Retinal pigment epithelial cell (primary cell): ENCODE measurements around the gene IARS1.

Experiments used
- DNase-seq: peaks from one replicate; pipeline ENCODE4 v3.0.0-alpha.2; 2010; ENCODE audit warnings: low read depth
- H3K4me3 ChIP-seq: 2 replicates; pipeline ENCODE4 v1.5.1; 2011; ENCODE audit warnings: mild to moderate bottlenecking, low read length, control low read depth, moderate library complexity
- CTCF ChIP-seq: conservative IDR thresholded peaks from 2 replicates; pipeline ENCODE4 v1.5.1; 2011; ENCODE audit warnings: low read depth, low read length, control low read depth, inconsistent platforms

IARS1 gene

GRCh38 chr9:92293452-92294296 is at the start of gene IARS1:
IARS1 (minus strand) TSS chr9:92293697; CDS start chr9:92289419, 4,278 bp downstream.
- TF ChIP-seq CTCF: peak; percentile 44
- peak within 1 kb of the TSS; percentile 96 for H3K4me3 ChIP-seq
- DNase-seq: peak; percentile 90

DNA sequence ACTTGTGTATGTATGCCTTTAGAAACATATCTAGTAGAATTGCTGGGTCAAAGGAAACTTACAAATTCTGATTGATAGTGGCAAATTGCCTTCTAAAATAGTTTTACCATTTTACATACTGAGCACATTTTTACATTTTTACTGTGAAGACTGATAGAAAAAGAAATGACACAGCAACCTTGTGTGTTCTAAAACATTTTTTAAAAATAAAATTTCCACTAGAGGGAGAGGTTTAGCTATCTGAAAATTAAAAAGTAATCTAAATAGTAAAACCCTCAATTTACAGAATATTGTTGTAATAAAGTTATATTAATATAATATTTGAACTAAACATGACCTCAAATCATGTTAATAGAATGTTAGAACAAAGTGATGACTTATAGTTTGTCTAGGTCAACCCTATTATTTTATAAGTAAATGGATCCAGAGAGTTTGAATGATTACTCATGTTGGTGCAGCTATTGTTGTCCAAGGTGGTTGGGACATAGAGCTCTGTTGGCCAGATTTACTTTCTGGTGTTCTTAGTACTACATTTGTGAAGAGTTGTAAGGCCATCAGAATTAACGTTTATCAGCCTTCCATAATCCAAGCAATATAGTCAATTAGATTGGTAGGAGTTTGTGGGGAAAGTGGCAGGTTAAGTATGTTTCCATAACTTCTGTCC is 49.5 kb upstream of the IARS1 start:
- DNase-seq: no peak
- TF ChIP-seq CTCF: no peak
- H3K4me3 ChIP-seq: no peak overlapping the region

DNA sequence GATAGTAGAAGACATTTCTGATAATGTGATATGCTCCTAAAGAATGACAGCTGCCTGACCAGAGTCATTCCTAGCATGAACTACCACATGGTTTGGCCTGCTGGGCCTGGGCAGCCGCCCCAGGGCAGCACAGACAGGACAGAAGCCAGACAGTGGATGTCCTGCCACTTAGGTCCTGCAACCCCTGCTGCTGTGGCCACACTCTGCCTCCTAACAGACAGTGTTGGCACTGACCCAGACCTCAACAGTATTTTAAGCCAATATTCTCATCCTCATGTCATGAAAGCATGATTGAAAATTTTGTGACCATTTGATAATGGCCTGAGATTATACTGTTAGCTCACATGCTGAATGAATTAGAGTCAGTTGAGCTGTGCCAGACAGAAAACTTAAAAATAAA is 48.1 kb upstream of the IARS1 start:
- H3K4me3 ChIP-seq: no peak overlapping the region
- DNase-seq: no peak
- TF ChIP-seq CTCF: no peak

DNA sequence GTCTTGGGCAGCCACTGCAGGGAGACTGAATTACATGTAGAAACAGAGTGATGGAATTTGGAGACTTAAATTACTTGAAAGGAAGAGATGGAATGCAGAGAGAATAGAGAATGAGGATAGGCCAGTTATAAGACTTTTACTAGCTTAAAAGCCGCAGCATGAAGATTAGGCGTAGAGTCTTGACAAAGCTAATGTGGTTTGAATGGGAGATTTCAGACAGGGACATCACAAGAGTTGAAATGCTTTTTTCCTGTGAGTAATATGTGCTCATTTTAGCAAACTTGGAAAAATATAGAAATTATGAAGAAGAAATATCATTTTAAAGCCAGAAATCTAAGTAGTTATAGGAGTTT is 39.8 kb upstream of the IARS1 start:
- DNase-seq: no peak
- TF ChIP-seq CTCF: no peak
- no peak overlapping the region for H3K4me3 ChIP-seq

GRCh38 chr9:92332577-92333281 is 39.2 kb upstream of the IARS1 start:
- no peak for DNase-seq
- no peak overlapping the region for H3K4me3 ChIP-seq
- TF ChIP-seq CTCF: no peak

DNA sequence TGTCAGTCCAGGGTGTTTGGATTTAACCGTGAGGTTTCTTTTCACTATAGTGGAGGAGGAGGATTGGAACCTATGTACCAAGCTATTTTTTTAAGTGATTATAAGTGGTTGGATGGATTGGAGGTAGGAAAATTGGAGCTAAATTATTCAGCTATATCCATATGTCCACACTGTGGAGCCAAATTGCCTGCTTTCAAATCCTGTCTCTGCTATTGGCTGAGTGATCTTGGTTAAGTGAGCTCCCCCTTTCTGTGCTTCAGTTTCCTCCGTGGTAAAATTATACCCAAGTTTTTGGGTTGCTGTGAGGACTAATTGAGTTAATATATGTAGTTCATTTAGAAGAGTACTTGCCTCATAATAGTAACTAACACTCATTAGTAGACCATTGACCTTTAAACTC is 34.7 kb upstream of the IARS1 start:
- peak; percentile 20 for DNase-seq
- H3K4me3 ChIP-seq: no peak overlapping the region
- peak; percentile 44 for TF ChIP-seq CTCF
